GM04504 (cell line): Measurements from ENCODE around the gene MAD2L1.
"Not testable (repeated sequence)": the region's sequence is repeated elsewhere in the genome, so short reads cannot be mapped to it uniquely, and the experiment has no call there.

ENCODE experiments used
- DNase-seq: peaks from one replicate; pipeline ENCODE4 v3.0.0-alpha.2; 2012; ENCODE audit warnings: low read depth

MAD2L1 gene

DNA sequence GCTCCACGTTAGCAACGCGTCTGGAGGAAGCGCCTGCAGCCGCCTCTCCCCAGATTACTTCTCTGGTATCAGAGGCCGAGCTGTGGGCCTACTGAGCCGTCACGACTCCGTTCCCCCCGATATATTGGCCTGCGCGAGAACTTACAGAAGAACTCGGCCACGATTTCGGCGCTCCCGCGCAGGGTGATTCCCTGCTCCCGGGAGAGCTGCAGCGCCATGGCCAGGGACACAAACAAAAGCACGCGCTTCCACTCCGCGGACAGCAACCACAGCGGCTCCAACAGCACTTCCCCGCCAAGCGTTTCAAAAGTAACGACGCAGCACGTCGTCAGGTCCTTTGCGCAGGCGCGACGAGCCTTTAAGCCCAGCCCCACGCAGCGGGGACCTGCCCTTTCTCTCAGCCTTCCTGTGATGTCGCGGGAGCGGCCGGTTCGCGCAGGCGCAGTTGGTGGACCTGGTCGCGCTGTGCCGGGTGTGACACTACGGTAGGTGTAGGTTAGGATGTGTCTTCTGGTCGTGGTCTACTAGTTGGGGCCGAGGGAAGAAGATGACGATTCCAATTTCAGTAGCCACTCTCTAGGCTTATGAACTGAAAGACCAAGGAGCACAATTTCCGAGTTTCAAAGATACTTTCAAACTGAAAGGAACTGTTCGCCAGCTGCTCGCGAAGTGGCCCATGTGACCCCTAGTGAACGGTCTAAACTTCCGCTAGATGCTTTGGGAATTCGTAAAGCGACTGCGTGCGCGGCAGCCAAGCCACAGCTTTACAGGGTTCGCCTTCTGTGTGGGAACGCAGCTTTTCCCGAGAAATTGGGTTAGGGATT is at the start of gene MAD2L1:
Gene MAD2L1 (minus strand): TSS at position 332 of the 824 bp plus-strand sequence. CDS start 114 bp downstream, at position 218.
- DNase-seq, result peak; percentile 98

DNA sequence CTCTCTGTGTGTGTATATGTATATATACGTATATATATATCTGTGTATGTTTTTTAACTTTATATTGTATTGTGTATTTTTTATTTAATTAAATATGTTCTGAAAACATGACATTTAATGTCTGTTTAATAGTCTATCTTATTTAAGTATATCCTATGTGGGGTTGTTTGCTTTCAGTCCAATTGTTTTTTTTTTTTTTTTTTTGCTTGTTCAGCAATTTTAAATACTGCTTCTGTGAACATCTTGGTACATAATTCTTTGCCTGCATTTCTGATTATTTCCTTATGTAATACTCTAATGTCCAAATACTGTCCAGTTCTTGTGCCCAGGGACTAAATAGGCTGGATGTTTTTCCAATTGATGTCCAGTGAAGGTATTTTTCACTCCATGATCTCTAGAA is 45.1 kb upstream of the MAD2L1 start:
- no peak for DNase-seq

- no peak for DNase-seq
Observed at GRCh38 chr4:120109406-120109805, 42.8 kb upstream of the MAD2L1 start.

DNA sequence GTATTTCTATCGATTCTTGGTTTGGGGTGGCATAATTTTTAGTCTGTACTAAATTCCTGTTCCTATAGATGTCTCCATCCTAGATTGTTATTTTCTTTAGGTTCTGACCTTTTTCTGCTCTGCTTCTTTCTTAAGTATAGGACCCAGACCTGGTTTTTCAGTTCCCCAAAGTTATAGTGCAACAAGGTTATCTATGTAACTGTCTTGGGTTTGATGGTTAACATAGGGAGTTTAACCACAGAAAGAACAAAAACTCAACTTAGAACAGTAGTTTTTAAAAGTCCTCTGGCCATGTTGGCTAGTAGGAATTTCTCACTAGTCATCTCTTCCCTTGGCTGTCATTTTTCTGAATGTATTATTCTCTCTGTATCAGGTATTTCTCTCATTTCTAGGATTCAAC is 38.8 kb upstream of the MAD2L1 start:
- no peak for DNase-seq

- no peak for DNase-seq
Observed at GRCh38 chr4:120096508-120097297, 30.1 kb upstream of the MAD2L1 start.

DNA sequence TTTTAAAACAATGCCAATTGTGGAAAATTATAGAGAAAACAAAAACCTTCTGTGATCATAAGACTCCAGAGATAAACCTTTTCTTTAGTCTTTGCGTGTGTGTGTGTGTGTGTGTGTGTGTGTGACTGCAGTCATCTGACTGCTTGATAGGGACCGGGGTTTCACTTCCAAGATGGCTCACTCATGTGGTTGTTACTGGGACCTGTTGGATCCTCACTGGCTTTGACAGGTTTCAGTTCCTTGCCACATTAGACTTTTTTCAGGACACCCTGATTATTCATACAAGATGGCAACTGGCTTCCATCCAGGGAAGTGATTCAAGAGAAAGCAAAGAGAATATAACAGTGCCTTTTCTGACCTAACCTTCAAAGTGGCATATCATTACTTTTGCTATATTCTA is 21.9 kb upstream of the MAD2L1 start:
- DNase-seq, result no peak

- not testable (repeated sequence) for DNase-seq
Observed at GRCh38 chr4:120088066-120088465, 21.4 kb upstream of the MAD2L1 start.

DNA sequence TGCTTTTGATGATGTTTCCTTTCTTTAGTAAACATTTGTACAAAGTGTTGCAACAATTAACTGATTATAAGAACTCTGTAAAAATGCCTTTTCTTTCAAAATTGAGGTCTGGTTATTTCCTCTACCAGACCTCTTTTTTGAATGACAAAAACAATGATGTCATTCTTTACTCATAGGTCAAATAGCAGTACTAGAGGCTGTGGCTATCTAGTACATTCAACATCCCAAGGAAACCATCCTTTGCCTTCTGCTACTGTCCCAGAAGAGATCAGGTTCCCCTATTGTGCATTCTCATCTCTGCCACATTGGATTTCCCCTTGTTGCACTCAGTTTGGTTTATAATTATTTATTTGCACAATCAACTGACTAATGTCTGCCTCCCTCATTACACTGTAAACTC is 19.1 kb upstream of the MAD2L1 start:
- DNase-seq, result no peak

DNA sequence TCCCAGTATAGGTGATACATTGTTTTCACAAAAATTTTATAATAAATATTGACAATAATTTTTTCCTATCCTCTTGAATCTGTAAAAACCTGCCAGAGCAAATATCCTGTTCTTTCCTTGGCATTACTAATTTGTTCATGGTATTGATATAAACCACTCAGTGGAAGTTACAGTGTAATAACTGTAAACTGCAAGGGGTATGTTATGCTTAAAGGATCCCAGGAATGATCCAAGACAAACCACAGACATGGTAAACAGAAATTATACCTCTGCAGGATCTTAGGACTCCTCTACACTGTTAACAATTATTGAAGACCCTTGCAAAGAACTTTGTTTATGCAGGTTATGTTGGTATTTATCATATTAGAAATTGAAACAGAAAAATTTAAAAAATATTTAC is 17.7 kb upstream of the MAD2L1 start:
- DNase-seq, result no peak

DNA sequence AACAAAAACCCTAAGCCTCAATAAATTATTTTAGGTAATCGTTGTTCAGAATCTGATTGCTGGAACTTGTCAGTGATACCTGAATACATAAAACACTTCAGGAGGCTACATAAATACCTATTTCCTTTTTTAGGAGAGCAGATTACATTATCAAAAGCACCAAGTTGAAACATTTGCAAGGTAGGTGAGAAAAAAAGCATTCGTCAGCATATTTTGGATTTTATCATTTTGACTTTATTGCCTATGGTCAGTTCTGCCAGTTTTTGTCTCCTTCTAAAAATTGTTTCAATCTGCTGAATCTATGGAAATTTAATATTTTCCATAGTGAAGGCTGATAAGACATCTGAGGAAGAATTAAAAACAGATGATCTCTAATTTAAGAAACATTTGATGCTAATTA is 16.5 kb upstream of the MAD2L1 start:
- DNase-seq, result no peak

DNA sequence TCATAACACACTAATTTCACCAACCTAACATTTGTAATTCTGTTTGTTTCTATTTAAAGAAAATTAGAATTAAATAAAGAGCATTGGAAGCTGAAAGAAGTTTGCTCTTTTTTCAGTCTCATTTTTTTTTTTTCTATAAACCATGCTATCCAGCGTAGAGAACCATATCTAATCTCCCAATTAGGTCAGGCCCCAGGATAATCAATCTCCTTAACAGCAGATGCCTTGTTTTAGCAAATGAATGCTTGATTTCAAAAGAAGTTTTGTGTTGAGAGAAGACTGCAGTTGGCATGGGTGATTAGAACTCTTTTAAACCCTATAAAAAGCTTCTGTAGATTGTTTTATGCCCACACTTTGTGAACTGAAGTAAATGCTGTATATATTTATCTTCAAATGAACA is 15.6 kb upstream of the MAD2L1 start:
- DNase-seq, result no peak

GRCh38 chr4:120081726-120082125 is 15.1 kb upstream of the MAD2L1 start:
- no peak for DNase-seq

DNA sequence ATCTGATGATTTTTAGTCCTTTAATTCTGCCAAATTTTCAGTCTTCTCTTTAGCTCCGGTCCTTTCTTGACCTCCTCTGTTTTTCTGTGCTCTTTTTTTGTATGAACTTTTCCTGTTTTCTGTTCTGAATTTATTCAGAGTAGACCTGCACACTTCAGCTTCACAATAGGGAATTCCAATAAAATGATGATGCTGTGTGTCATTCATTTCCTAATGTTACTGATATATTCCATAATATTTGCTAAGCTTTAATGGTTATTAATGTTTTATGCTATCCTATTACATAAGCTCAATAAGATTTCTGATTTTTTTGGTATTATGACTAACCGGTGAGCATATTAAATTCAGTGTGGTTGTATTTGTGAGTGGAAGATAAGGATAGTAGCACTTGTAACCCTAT is 13.9 kb upstream of the MAD2L1 start:
- no peak for DNase-seq

DNA sequence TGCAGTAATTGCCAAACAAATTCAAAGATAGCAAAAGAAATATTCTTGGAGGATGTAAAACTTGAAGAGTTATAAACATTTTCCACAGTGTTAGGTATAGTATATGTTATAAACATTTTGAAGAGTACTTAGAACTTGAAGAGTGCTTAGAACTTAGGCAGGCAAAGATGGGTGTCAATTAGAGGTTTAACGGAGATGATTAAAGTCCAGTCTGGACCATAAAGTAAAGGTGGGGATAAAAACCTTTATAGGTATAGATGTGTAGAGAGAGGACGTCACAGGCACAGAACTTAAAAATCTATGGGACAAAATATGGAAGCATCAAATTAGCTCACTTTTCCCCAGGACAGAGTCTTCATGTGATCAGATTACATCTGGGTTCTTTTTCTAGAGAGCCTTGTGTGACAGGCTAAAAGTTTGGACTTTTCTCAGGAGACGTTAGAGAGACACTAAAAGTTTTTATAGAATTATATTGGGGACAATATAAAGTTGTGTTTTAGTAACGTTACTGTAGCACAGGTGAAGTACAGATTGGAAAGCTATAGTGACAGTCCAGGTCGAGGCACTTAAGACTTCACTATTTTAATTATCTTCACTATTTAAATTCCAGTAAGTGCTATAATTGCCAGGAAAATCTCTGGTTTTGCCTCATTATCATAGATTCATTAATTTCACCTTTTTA is 13.3 kb upstream of the MAD2L1 start:
- DNase-seq, result no peak

- DNase-seq, result no peak
Observed at GRCh38 chr4:120078216-120078615, 11.6 kb upstream of the MAD2L1 start.

DNA sequence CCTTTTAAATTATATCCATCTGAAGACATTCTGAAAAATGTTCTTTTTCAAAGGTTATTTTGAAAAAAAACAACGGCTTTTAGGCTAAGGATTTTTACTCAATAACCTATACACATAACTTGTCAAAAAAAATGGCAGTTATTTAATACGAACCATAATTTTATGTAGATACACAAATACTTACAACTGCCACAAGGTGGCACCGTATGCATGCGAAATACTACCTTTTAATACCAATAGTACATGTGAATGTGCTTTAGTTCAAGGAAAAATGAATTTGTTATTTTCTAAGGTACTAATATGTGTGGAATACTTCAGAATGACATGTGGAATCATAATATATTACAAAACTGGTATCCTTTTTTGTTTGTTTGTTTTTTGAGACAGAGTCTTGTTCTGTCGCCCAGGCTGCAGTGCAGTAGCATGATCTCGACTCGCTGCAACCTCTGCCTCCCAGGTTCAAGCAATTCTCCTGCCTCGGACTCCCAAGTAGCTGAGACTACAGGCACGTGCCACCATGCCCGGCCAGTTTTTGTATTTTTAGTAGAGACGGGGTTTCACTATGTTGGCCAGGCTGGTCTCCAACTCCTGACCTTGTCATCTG is 4.6 kb upstream of the MAD2L1 start:
- DNase-seq, result peak; percentile 32

- DNase-seq, result peak; percentile 16
Observed at GRCh38 chr4:120070196-120070595, 3.5 kb upstream of the MAD2L1 start.

DNA sequence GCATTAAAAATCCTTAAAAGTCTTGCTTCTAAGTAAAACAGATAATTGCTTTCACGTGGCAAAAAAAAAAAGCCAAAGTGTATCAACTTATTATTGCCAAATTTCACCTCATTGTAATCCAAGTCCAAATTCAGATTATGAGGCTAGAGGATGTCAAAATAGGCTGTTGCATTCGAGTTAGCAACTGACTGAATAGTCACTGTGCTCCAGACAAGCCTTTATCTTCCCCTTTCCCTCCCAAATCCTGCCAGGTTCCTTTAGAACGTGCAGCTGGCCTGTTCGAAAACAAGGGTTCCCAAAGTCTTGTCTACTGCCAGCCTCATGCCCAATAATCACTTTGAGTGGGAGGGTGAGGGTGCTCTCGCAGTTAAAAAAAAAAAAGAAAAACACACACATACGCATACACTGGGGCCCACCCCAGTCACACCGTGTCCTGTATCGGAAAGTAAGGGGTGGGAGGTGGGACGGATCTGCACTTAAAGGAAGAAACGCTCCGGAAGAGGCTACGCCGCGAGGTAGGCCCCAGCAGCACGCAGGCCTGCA is 603 bp downstream of the MAD2L1 start:
- no peak for DNase-seq

GRCh38 chr4:120064887-120065286 is 1.8 kb downstream of the MAD2L1 start:
- no peak for DNase-seq

- DNase-seq, result not testable (repeated sequence)
Observed at GRCh38 chr4:120063711-120064110, 2.9 kb downstream of the MAD2L1 start.

GRCh38 chr4:120062663-120063195 is 3.9 kb downstream of the MAD2L1 start:
- DNase-seq, result no peak

- DNase-seq, result no peak
Observed at GRCh38 chr4:120059036-120059435, 7.6 kb downstream of the MAD2L1 start.
